ENCODE data around the gene COIL.

DNA sequence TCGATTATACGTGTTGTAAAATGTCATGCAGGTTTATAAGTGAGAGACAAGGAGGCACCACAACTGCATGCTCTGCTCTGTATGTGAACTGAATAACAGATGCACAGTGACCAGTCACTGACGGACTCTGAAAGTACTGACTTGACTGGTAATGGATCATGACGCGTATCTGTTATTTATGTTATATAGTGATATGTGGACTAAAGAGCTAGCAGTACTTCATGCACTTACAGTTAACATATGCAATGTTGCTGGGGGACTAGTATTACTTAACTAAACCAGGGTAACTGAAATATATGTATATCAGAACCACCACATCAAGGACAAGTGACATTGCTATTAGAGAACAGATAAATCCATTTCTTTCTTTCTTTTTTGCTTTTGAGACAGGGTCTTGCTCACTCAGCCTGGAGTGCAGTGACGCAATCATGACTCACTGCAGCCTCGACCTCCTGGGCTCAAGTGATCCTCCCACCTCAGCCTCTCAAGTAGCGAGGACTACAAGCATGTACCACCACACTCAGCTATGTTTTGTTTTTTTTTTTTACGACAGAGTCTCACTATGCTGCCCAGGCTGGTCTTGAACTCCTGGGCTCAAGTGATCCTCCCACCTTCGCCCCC, 17.2 kb downstream of the COIL start:
- TF ChIP-seq POLR2A (IDR thresholded peaks at IDR 0.05; ENCODE audit: extremely low read depth, insufficient read length) (no peak), MYC (IDR thresholded peaks at IDR 0.05; ENCODE audit: low read depth, low read length) (no peak)
- TF ChIP-seq, protein P1, sequence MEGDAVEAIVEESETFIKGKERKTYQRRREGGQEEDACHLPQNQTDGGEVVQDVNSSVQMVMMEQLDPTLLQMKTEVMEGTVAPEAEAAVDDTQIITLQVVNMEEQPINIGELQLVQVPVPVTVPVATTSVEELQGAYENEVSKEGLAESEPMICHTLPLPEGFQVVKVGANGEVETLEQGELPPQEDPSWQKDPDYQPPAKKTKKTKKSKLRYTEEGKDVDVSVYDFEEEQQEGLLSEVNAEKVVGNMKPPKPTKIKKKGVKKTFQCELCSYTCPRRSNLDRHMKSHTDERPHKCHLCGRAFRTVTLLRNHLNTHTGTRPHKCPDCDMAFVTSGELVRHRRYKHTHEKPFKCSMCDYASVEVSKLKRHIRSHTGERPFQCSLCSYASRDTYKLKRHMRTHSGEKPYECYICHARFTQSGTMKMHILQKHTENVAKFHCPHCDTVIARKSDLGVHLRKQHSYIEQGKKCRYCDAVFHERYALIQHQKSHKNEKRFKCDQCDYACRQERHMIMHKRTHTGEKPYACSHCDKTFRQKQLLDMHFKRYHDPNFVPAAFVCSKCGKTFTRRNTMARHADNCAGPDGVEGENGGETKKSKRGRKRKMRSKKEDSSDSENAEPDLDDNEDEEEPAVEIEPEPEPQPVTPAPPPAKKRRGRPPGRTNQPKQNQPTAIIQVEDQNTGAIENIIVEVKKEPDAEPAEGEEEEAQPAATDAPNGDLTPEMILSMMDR (IDR thresholded peaks at IDR 0.05; ENCODE audit: low read depth, low read length), result no peak
- TF ChIP-seq, protein P2, sequence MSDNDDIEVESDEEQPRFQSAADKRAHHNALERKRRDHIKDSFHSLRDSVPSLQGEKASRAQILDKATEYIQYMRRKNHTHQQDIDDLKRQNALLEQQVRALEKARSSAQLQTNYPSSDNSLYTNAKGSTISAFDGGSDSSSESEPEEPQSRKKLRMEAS (IDR thresholded peaks at IDR 0.05; ENCODE audit: low read depth, low read length), result no peak

All from NB4 (cell line).